Glomerular visceral epithelial cell (primary cell): ENCODE results near the gene OGT.
"Not testable (repeated sequence)": the region's sequence is repeated elsewhere in the genome, so short reads cannot be mapped to it uniquely, and the experiment has no call there.

ENCODE experiments used
- DNase-seq: peaks from one replicate; pipeline ENCODE4 v3.0.0-alpha.2; 2016; ENCODE audit errors: extremely low spot score

OGT gene

DNA sequence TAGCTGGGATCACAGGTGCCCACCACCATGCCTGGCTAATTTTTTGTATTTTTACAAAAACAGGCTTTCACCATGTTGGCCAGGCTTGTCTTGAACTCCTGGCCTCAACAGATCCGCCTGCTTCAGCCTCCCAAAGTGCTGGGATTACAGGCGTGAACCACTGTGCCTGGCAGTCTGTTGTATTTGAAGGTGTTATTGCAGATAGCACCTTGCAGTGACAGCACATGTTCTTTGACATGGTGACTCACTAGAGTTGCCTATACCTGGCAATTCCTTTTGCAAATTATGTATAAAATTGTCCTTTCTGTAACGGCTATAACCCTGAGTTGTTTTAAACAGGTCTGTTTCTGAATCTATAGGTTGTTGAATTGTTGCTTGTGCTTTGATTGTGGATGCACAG is 7.9 kb downstream of the OGT start:
- no peak for DNase-seq

- DNase-seq, result peak; percentile 12
Measured at GRCh38 chrX:71541210-71542022, 8.5 kb downstream of the OGT start.

DNA sequence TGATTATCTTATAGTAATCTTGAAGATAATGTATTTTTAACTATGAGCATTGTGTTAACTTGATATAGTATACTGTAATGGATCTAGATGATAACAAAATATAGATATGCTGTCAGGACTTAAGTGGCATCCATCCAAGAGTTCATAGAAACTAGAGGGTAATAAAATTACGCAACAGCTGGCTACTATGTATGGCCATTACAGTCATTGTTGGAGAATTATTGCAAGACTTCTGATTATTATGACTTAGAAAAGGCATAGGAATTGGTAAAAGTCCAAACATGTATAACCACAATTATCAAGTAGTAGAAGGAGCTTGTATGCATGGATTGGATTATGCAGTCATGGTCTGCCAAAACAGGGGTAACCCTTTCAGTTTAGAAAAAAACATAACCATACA is 9.5 kb downstream of the OGT start:
- peak; percentile 12 for DNase-seq

GRCh38 chrX:71542825-71543224 is 9.9 kb downstream of the OGT start:
- no peak for DNase-seq

DNA sequence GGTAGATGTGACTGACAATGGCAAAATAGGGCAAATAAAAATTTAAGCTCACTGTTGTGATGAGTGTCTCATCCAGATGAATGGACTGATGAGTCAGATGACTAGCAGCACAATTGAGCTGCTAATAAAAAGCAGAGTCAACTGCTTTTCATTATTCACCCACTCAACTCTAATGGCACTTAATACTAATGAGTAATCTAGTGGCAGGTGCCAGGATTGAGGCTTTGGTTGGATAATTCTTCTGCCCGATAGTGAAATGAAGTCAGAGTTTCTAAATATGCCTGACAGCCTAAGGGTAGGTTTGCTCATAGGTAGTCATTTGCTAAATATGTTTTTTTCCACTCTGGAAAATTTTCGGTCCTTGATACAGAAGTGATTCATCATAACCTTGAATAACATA is 10.4 kb downstream of the OGT start:
- DNase-seq, result peak; percentile 67

- DNase-seq, result no peak
Measured at GRCh38 chrX:71545364-71545763, 12.5 kb downstream of the OGT start.

DNA sequence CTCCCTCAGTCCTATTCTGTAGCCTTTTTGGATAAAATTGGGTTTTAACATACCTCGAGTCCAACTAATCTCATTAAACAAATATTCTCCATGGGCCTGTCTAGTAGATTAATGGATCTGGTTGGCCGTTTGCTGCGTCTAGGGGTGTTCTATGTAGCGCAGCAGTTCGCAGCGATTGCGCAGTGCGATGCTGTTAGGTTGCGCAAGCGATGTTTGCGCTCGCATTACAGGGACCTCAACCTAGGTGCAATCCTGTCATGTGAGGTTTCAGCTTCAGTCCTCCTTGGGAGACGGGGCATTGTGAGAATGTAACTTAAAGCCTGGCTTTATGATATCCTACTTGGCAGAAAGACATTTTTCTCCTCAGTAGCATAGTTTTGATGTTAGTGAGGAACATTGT is 14.0 kb downstream of the OGT start:
- DNase-seq, result no peak

- no peak for DNase-seq
Measured at GRCh38 chrX:71547339-71547738, 14.4 kb downstream of the OGT start.

GRCh38 chrX:71549986-71550385 is 17.1 kb downstream of the OGT start:
- no peak for DNase-seq

DNA sequence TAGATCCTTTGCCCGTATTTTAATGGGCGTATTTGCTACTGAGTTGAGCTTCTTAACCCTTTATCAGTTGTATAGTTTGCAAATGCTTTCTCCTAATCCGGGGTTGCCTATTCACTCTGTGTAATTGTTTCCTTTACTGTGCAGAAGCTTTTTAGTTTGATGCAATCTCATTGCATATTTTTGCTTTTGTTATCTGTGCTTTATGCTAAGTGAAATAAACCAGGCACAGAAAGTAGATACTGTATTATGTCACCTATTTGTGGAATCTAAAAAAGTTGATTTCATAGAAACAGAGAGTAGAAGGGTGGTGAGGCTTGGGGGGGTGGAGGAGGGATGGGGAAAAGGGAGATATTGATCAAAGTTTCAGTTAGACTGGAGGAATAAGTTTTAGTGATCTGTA is 17.7 kb downstream of the OGT start:
- no peak for DNase-seq

DNA sequence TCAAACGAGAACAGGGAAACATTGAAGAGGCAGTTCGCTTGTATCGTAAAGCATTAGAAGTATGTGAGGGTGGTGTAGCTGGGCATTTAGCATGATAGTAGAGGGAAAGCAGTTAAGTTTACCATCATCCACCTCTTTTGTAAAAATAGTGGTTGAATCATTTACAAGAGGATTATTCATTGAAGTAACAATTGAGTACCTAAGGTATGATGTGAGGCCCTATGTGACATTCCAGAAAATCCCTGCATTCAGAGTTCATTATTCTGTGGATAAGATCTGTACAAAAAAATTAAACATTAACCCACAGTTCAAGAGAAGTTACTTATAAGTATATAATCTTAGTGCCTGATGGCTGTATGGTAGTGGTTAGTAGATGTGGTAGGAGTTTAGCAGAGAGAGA is 23.1 kb downstream of the OGT start:
- DNase-seq, result peak; percentile 79

GRCh38 chrX:71558920-71559319 is 26.0 kb downstream of the OGT start:
- no peak for DNase-seq

GRCh38 chrX:71559773-71560172 is 26.9 kb downstream of the OGT start:
- not testable (repeated sequence) for DNase-seq

- DNase-seq, result no peak
Measured at GRCh38 chrX:71563921-71564320, 31.0 kb downstream of the OGT start.

- no peak for DNase-seq
Measured at GRCh38 chrX:71565474-71566041, 32.7 kb downstream of the OGT start.

DNA sequence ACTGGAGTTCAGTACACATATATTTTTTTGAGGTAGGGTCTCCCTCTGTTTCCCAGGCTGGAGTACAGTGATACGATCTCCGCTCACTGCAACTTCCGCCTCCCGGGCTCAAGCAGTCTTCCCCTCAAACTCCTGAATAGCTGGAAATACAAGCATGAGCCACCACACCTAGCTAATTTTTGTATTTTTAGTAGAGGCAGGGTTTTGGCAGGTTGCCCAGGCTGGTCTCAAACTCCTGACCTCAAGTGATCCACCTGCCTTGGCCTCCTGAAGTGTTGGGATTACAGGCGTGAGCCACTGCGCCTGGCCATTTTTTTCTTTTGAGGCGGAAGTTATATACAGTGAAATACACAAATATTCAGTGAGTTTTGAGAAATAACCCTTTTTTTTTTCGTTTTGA is 38.5 kb downstream of the OGT start:
- DNase-seq, result not testable (repeated sequence)

GRCh38 chrX:71573590-71573989 is 40.7 kb downstream of the OGT start:
- no peak for DNase-seq

DNA sequence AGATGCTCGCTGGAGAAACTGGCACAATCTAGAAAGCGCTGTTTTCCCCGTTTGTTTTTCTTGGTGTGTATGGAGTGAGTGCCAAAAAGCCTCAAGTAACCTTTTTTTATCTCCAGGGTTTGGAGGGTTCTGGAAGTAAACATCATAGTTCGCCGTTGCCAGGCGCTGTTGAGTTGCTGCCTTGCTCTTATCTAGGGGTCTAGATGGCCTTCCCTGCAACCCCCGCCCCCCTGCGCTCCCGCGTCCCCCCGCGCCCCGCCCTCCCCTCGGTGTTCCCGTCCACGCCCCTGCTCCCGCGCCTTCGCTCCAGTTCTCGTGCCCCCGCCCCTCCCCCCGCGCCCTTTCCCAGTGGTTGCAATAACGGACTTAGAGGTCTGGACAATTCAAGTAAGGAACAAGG is 44.8 kb downstream of the OGT start:
- DNase-seq, result no peak

DNA sequence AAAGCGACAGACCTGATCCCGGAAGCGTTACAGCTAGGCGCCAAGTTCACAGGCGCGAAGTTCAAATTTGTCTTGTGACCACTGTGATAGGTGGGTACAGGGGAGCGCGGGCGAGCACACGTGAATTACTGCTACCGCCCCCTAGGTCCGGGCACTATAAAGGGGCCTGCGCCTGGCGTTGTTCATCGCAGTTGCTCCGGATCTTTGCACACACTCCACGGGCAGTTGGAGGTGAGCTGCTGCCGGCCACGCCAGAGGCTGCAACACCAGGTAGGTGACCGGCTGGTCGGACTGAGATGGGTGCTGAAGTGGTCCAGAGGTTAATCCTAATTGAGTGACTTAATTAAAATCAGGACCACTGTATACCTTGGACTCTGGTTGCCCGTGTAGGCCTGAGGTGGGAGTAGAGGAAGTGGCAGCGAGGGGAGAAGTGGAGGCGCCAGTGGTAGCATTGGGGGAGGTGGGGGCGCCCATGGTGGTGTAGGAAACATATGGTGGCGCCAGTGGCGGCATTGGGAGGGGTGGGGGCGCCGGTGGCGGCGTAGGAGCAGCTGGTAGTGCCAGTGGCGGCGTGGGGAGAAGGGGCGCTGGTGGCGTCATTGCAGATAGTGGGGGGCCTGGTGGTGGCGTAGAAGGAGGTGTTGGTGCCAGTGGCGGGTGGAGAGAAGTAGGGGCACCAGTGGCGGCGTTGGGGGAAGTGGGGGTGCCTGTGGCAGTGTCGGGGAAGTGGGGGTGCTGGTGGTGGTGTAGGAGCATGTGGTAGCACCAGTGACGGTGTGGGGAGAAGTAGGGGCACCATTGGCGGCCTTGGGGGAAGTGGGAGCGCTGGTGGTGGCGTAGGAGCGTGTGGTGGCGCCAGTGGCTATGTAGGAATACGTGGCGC is 45.6 kb downstream of the OGT start, which contains the start of gene GCNA:
TSS of gene GCNA (plus strand) at position 185 of the 883 bp plus-strand sequence. CDS start 2,385 bp downstream, outside the sequence.
- no peak for DNase-seq

DNA sequence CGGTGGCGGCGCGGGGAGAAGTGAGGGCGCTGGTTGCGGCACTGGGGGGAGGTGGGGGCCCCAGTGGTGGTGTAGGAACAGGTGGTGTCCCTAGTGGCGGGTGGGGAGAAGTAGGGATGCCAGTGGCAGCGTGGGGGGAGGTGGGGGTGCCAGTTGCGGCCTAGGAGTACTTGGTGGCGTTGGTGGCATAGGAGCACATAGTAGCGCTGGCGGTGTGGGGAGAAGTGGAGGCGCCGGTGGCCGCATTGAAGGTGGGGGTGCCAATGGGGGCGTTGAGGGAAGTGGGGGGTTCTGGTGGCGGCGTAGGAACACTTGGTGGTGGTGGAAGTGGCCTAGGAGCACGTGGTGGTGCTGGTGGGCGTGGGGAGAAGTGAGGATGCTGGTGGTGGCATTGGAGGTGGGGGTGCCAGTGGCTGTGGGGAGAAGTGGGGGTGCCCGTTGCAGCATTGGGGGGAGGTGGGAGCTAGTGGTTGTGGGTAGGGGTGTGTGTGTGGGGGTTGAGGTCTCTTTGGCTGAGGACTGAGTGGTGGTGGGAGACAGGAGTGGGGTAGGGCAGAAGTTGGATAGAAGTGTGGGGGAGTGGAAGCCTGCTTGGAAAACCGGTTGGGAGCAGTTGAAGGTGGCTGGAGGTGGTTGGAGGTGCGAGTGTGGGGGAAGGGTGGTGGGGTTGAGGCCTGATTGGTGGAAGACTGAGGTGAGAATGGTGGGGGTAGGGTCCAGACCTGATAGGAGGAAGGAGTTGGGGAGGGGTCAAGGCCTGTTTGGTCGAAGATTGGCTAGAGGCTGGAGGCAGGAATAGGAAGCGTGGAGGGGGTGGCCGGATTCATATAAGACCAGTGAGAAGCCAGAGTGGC is 46.5 kb downstream of the OGT start:
- DNase-seq, result no peak

- no peak for DNase-seq
Measured at GRCh38 chrX:71579990-71580380, 47.1 kb downstream of the OGT start.

GRCh38 chrX:71581210-71581609 is 48.3 kb downstream of the OGT start:
- DNase-seq, result no peak
